ENCODE measurements around the gene EDEM1.

GRCh38 chr3:5168110-5168509 is 19.4 kb upstream of the EDEM1 start:
- no peak for TF ChIP-seq E2F4 (IDR thresholded peaks at IDR 0.05; ENCODE audit: low read depth, low read length)
- TF ChIP-seq CTCF (IDR thresholded peaks at IDR 0.05 in 2 of 3, conservative IDR thresholded peaks at IDR 0.05 in 1 of 3; ENCODE audit: control insufficient read depth in 2 of 3, extremely low read depth in 1 of 3, insufficient read depth in 1 of 3, low read depth in 3 of 3, low read length in 3 of 3), result no peak
- TF ChIP-seq POLR2A (IDR thresholded peaks at IDR 0.05; ENCODE audit: low read depth, low read length), result no peak
- TF ChIP-seq YY1 (IDR thresholded peaks at IDR 0.05; ENCODE audit: low read depth, low read length), result no peak
- no peak for TF ChIP-seq POLR2AphosphoS5 (IDR thresholded peaks at IDR 0.05; ENCODE audit: low read length)
- TF ChIP-seq E4F1 (IDR thresholded peaks at IDR 0.05; ENCODE audit: borderline replicate concordance, partially characterized antibody), result no peak
- no peak for TF ChIP-seq RCOR1 (conservative IDR thresholded peaks at IDR 0.05; ENCODE audit: low read depth, low read length)
- no peak for TF ChIP-seq NKRF (conservative IDR thresholded peaks at IDR 0.05)
- TF ChIP-seq MEF2A (IDR thresholded peaks at IDR 0.05; ENCODE audit: insufficient read depth, low read depth, low read length), result no peak
- no peak for TF ChIP-seq SMAD1 (IDR thresholded peaks at IDR 0.05; ENCODE audit: low read depth, partially characterized antibody)
- TF ChIP-seq CHD2 (IDR thresholded peaks at IDR 0.05; ENCODE audit: borderline replicate concordance, low read depth, low read length), result no peak
- no peak for TF ChIP-seq HDAC2 (IDR thresholded peaks at IDR 0.05)

Measured in GM12878 (cell line).